ENCODE data around the gene MYCBPAP.

- TF ChIP-seq, protein P1, sequence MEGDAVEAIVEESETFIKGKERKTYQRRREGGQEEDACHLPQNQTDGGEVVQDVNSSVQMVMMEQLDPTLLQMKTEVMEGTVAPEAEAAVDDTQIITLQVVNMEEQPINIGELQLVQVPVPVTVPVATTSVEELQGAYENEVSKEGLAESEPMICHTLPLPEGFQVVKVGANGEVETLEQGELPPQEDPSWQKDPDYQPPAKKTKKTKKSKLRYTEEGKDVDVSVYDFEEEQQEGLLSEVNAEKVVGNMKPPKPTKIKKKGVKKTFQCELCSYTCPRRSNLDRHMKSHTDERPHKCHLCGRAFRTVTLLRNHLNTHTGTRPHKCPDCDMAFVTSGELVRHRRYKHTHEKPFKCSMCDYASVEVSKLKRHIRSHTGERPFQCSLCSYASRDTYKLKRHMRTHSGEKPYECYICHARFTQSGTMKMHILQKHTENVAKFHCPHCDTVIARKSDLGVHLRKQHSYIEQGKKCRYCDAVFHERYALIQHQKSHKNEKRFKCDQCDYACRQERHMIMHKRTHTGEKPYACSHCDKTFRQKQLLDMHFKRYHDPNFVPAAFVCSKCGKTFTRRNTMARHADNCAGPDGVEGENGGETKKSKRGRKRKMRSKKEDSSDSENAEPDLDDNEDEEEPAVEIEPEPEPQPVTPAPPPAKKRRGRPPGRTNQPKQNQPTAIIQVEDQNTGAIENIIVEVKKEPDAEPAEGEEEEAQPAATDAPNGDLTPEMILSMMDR (conservative IDR thresholded peaks at IDR 0.05; ENCODE audit: low read depth, low read length): no peak
- no peak for TF ChIP-seq EZH2phosphoT487 (IDR thresholded peaks at IDR 0.05; ENCODE audit: borderline replicate concordance, low read length)
Measured at GRCh38 chr17:50556803-50557202, 48.6 kb downstream of the MYCBPAP start.

Data from PC-3 (cell line).